ENCODE results near the gene MYO5A. TPM values are rescaled to one million over a fixed set of nuclear protein-coding genes. Genes with fewer than 3 reads are reported as not detected.

Gene MYO5A
- total RNA-seq, 1 experiment from 2014 or later: 9.9 TPM

DNA sequence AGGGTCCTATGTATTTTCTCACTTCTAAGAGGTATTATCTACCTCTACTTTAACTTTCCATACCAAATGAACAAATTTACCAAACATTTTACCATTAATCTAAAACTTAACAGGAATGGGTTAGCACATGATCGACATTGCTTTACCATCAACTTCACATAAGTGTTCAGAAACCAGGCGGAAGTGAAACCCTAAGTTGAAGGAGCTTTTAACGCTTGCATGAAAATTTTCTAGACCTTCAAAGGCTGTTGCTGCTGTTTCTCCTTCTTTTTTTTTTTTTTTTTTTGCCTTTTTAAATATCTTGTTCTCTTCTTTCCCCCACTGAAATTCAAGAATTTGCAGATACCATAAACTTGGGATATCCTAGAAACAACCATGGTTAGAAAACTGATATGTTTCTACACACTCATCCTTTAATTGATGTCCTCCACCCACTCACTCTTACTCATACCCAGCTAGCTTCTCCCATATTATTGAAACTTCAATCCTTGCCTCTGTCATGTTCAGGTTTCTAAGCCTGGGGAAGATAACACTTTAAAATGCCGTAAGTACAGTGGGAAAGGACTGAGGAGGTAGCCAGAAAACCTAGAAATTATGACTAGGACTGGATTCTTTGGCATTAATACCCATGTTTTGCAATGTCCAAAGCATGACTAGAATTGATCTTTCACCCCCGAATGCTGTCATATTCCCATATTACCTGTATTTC is 24.7 kb downstream of the MYO5A start:
- Mint-ChIP-seq H3K27ac (ENCODE audit: unreplicated experiment) (no peak overlapping the region), H3K9me3 (ENCODE audit: unreplicated experiment) (no peaks in the 10 kb centered on the region), H3K4me1 (ENCODE audit: low read depth, unreplicated experiment) (no peaks in the 10 kb centered on the region), H3K36me3 (ENCODE audit: insufficient read depth, unreplicated experiment) (no peaks in the 10 kb centered on the region), H3K4me3 (ENCODE audit: unreplicated experiment) (no peak overlapping the region), H3K27me3 (ENCODE audit: insufficient read depth, unreplicated experiment) (peaks cover 3% of the 10 kb centered on the region)
- H3K4me3 ChIP-seq (ENCODE audit: low read depth, low read length): no peak overlapping the region
- H3K27me3 ChIP-seq (replicated peaks; ENCODE audit: control insufficient read depth, insufficient read depth, low read length): no peaks in the 10 kb centered on the region
- intact Hi-C loops (cut with micrococcal nuclease; ENCODE audit: unreplicated experiment): no loop called here
- H3K36me3 ChIP-seq (ENCODE audit: control insufficient read depth, insufficient read depth, low read length): no peaks in the 10 kb centered on the region
- no TSS peak for BruUV-seq (replicated peaks)
- H3K4me1 ChIP-seq: no peaks in the 10 kb centered on the region
- no peak for DNase-seq
- TF ChIP-seq, protein P1, sequence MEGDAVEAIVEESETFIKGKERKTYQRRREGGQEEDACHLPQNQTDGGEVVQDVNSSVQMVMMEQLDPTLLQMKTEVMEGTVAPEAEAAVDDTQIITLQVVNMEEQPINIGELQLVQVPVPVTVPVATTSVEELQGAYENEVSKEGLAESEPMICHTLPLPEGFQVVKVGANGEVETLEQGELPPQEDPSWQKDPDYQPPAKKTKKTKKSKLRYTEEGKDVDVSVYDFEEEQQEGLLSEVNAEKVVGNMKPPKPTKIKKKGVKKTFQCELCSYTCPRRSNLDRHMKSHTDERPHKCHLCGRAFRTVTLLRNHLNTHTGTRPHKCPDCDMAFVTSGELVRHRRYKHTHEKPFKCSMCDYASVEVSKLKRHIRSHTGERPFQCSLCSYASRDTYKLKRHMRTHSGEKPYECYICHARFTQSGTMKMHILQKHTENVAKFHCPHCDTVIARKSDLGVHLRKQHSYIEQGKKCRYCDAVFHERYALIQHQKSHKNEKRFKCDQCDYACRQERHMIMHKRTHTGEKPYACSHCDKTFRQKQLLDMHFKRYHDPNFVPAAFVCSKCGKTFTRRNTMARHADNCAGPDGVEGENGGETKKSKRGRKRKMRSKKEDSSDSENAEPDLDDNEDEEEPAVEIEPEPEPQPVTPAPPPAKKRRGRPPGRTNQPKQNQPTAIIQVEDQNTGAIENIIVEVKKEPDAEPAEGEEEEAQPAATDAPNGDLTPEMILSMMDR (IDR thresholded peaks at IDR 0.05; ENCODE audit: insufficient read depth in 1 of 2, low read depth in 1 of 2, low read length in 1 of 2, severe bottlenecking in 1 of 2, unreplicated experiment in 1 of 2): no peak
- ChIA-PET CTCF (no interaction called here), POLR2A (no interaction called here)
- H3K9me3 ChIP-seq: no peaks in the 10 kb centered on the region

DNA sequence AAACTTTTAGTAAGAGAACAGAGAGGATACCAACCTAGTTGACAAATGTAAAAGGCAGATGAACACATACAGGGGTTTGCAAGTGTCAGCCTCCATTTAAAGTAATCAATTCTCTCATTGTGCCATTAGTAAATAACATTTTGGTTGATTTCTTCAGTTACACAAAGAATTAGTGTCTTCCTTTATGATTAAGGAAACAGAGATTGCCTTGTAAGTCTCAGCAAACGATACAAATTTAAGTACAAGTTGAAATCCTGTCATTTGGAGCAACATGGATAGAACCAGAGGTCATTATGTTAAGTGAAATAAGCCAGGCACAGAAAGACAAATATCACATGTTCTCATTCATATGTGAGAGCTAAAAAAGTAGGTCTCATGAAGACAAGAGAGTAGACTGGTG is 26.1 kb downstream of the MYO5A start:
- intact Hi-C loops (cut with micrococcal nuclease; ENCODE audit: unreplicated experiment): no loop called here
- no peak overlapping the region for H3K27ac Mint-ChIP-seq (ENCODE audit: unreplicated experiment)
- TF ChIP-seq, protein P1 (IDR thresholded peaks at IDR 0.05; ENCODE audit: insufficient read depth in 1 of 2, low read depth in 1 of 2, low read length in 1 of 2, severe bottlenecking in 1 of 2, unreplicated experiment in 1 of 2): no peak
- BruUV-seq (replicated peaks): no TSS peak
- no peaks in the 10 kb centered on the region for H3K4me1 ChIP-seq
- no peaks in the 10 kb centered on the region for H3K36me3 ChIP-seq (ENCODE audit: control insufficient read depth, insufficient read depth, low read length)
- no peaks in the 10 kb centered on the region for H3K27me3 ChIP-seq (replicated peaks; ENCODE audit: control insufficient read depth, insufficient read depth, low read length)
- H3K4me1 Mint-ChIP-seq (ENCODE audit: low read depth, unreplicated experiment): no peaks in the 10 kb centered on the region
- H3K4me3 ChIP-seq (ENCODE audit: low read depth, low read length): no peak overlapping the region
- H3K9me3 ChIP-seq: no peaks in the 10 kb centered on the region
- DNase-seq: no peak
- peaks cover 3% of the 10 kb centered on the region for H3K27me3 Mint-ChIP-seq (ENCODE audit: insufficient read depth, unreplicated experiment)
- CTCF ChIA-PET: no interaction called here
- POLR2A ChIA-PET: no interaction called here
- H3K36me3 Mint-ChIP-seq (ENCODE audit: insufficient read depth, unreplicated experiment): no peaks in the 10 kb centered on the region
- H3K4me3 Mint-ChIP-seq (ENCODE audit: unreplicated experiment): no peak overlapping the region
- no peaks in the 10 kb centered on the region for H3K9me3 Mint-ChIP-seq (ENCODE audit: unreplicated experiment)

DNA sequence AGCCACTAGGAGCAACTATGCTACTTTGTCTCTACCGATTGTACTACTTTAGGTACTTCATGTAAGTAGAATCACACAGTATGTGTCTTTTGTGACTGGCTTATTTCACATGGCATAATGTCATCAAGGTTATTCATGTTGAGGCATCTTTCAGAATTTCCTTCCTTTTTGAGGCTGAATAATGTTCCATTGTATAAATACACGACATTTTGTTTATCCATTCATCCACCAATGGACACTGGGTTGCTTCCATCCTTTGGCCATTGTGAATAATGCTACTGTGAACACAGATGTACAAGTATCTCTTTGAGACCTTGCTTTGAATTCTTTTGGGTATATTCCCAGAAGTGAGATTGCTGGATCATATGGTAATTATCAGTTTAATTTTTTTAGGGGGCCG is 29.2 kb downstream of the MYO5A start:
- Histone ChIP-seq H3K4me1 (no peaks in the 10 kb centered on the region), H3K4me3 (ENCODE audit: low read depth, low read length) (no peak overlapping the region), H3K27me3 (replicated peaks; ENCODE audit: control insufficient read depth, insufficient read depth, low read length) (no peaks in the 10 kb centered on the region), H3K36me3 (ENCODE audit: control insufficient read depth, insufficient read depth, low read length) (no peaks in the 10 kb centered on the region), H3K9me3 (no peaks in the 10 kb centered on the region)
- Mint-ChIP-seq H3K27me3 (ENCODE audit: insufficient read depth, unreplicated experiment) (peaks cover 3% of the 10 kb centered on the region), H3K27ac (ENCODE audit: unreplicated experiment) (no peak overlapping the region), H3K36me3 (ENCODE audit: insufficient read depth, unreplicated experiment) (no peaks in the 10 kb centered on the region), H3K4me3 (ENCODE audit: unreplicated experiment) (no peak overlapping the region), H3K9me3 (ENCODE audit: unreplicated experiment) (no peaks in the 10 kb centered on the region), H3K4me1 (ENCODE audit: low read depth, unreplicated experiment) (no peaks in the 10 kb centered on the region)
- BruUV-seq (replicated peaks): no TSS peak
- DNase-seq: no peak
- POLR2A ChIA-PET: no interaction called here
- intact Hi-C loops (cut with micrococcal nuclease; ENCODE audit: unreplicated experiment): no loop called here
- TF ChIP-seq, protein P1 (IDR thresholded peaks at IDR 0.05; ENCODE audit: insufficient read depth in 1 of 2, low read depth in 1 of 2, low read length in 1 of 2, severe bottlenecking in 1 of 2, unreplicated experiment in 1 of 2): no peak
- CTCF ChIA-PET: no interaction called here
